ENCODE measurements around the gene DGCR2.
"Not testable (repeated sequence)": the region's sequence is repeated elsewhere in the genome, so short reads cannot be mapped to it uniquely, and the experiment has no call there.

Gene DGCR2

DNA sequence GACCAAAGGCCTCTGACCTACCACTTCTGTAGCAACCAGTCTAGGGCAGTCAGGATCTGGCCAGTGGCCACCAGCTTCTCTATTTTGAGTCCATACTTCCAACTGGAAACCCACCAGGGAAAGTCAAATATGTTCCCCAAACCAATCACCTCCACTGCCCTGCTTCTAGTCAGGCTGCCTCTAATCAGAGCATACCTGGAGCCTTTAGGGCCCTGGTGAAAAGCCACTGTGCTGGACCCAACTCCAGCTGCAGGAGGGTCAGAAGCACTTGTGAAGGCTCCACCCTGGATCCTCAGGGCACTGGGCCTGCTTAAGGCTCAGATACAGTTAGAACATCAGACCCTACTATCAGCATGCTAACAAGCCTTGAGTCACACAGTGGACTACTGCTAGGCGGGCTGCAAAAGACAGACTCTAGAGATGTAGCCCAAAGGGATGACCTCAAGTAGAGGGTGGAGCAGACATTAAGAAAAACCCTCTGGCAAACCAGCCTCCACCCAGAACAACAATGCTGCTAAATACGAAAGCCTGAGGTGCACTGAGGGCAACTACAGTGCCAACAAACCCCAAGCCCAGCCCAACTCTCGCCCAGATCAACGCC lies 69.2 kb downstream of the DGCR2 start:
- Histone ChIP-seq H3K4me1 (ENCODE audit: control insufficient read depth in 1 of 2, insufficient read depth in 2 of 2, low read length in 2 of 2) (no peaks in the 10 kb centered on the region), H3K4me3 (ENCODE audit: low read depth in 1 of 2, low read length in 2 of 2) (no peak overlapping the region), H3K36me3 (ENCODE audit: control insufficient read depth in 1 of 2, insufficient read depth in 2 of 2, low read length in 2 of 2) (peaks cover 37 to 74% of the 10 kb centered on the region in 2 donors), H3K9me3 (ENCODE audit: control insufficient read depth in 1 of 2, low read length in 2 of 2) (no peaks in the 10 kb centered on the region), H3K9ac (ENCODE audit: low read depth in 1 of 2, low read length in 2 of 2) (no peak overlapping the region), H3K27me3 (ENCODE audit: control insufficient read depth in 1 of 2, insufficient read depth in 2 of 2, low read length in 2 of 2) (no peaks in the 10 kb centered on the region), H3K27ac (ENCODE audit: low read depth, low read length) (no peak overlapping the region)

DNA sequence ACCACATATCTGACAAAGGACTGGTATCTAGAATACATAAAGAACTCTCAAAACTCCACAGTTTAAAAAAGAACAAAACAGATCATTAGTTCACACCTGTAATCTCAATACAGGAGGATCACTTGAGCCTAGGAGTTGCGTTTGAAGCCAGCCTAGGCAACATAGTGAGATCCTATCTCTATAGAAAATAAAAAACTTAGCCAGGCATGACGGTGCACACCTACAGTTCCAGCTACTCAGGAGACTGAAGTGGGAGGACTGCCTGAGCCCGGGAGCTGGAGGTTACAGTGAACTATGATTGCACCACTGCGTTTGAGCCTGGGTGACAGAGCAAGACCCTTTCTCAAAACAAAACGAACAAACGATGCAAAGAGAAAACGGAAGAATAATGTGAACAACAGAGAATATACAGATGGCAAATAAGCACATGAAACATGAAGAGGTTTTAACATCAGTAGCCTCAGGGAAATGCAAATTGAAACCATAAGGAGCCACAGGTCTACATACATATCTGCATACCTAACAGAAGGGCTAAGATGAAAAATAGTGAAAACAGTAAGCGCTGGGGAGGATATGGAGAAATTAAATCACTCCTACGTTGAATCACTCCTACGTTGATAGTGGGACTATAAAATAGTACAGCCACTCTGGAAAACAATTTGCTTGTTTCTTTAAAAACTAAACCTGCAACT lies 70.7 kb downstream of the DGCR2 start:
- no peak overlapping the region for H3K4me3 ChIP-seq (ENCODE audit: low read depth in 1 of 2, low read length in 2 of 2)
- H3K27me3 ChIP-seq (ENCODE audit: control insufficient read depth in 1 of 2, insufficient read depth in 2 of 2, low read length in 2 of 2), result no peaks in the 10 kb centered on the region
- H3K27ac ChIP-seq (ENCODE audit: low read depth, low read length), result no peak overlapping the region
- no peaks in the 10 kb centered on the region for H3K4me1 ChIP-seq (ENCODE audit: control insufficient read depth in 1 of 2, insufficient read depth in 2 of 2, low read length in 2 of 2)
- no peaks in the 10 kb centered on the region for H3K9me3 ChIP-seq (ENCODE audit: control insufficient read depth in 1 of 2, low read length in 2 of 2)
- peaks cover 36 to 74% of the 10 kb centered on the region in 2 donors for H3K36me3 ChIP-seq (ENCODE audit: control insufficient read depth in 1 of 2, insufficient read depth in 2 of 2, low read length in 2 of 2)
- no peak overlapping the region for H3K9ac ChIP-seq (ENCODE audit: low read depth in 1 of 2, low read length in 2 of 2)

DNA sequence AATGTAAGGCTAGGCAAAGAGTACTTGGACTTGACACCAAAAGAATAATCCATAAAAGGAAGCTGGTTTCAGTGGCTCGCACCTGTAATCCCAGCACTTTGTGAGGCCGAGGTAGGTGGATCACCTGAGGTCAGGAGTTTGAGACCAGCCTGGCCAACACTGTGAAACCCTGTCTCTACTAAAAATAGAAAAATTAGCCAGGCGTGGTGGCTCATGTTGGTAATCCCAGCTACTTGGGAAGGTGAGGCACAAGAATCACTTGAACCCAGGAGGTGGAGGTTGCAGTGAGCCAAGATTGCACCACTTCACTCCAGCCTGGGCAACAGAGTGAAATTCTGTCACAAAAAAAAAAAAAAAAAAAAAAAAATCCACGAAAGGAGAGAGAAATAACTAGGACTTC lies 71.4 kb downstream of the DGCR2 start:
- H3K36me3 ChIP-seq (ENCODE audit: control insufficient read depth in 1 of 2, insufficient read depth in 2 of 2, low read length in 2 of 2), result peaks cover 39 to 72% of the 10 kb centered on the region in 2 donors
- H3K27ac ChIP-seq (ENCODE audit: low read depth, low read length); H3K9ac ChIP-seq (ENCODE audit: low read depth in 1 of 2, low read length in 2 of 2); H3K9me3 ChIP-seq (ENCODE audit: control insufficient read depth in 1 of 2, low read length in 2 of 2); H3K4me3 ChIP-seq (ENCODE audit: low read depth in 1 of 2, low read length in 2 of 2); H3K4me1 ChIP-seq (ENCODE audit: control insufficient read depth in 1 of 2, insufficient read depth in 2 of 2, low read length in 2 of 2); H3K27me3 ChIP-seq (ENCODE audit: control insufficient read depth in 1 of 2, insufficient read depth in 2 of 2, low read length in 2 of 2): not testable (repeated sequence)

DNA sequence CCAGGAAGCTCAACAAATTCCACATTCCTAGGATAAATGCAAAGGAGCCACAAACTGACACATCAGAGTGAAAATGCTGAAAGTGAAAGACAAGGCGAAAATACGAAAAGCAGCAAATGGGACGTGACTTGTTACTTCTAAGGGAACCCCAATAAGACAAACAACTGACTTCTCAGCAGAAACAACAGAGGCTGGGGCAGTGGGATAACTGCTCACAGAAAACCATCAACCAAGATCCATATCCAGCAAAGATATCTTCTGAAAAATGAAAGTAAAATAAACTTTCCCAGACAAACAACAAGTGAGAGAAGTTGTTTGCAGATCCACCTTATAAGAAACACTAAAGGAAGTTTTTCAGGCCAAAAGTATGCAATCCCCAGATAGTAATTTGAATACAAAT lies 72.1 kb downstream of the DGCR2 start:
- H3K9me3 ChIP-seq (ENCODE audit: control insufficient read depth in 1 of 2, low read length in 2 of 2), result no peaks in the 10 kb centered on the region
- H3K36me3 ChIP-seq (ENCODE audit: control insufficient read depth in 1 of 2, insufficient read depth in 2 of 2, low read length in 2 of 2), result peaks cover 42 to 76% of the 10 kb centered on the region in 2 donors
- H3K27ac ChIP-seq (ENCODE audit: low read depth, low read length), result no peak overlapping the region
- no peaks in the 10 kb centered on the region for H3K4me1 ChIP-seq (ENCODE audit: control insufficient read depth in 1 of 2, insufficient read depth in 2 of 2, low read length in 2 of 2)
- H3K4me3 ChIP-seq (ENCODE audit: low read depth in 1 of 2, low read length in 2 of 2), result no peak overlapping the region
- no peak overlapping the region for H3K9ac ChIP-seq (ENCODE audit: low read depth in 1 of 2, low read length in 2 of 2)
- no peaks in the 10 kb centered on the region for H3K27me3 ChIP-seq (ENCODE audit: control insufficient read depth in 1 of 2, insufficient read depth in 2 of 2, low read length in 2 of 2)

DNA sequence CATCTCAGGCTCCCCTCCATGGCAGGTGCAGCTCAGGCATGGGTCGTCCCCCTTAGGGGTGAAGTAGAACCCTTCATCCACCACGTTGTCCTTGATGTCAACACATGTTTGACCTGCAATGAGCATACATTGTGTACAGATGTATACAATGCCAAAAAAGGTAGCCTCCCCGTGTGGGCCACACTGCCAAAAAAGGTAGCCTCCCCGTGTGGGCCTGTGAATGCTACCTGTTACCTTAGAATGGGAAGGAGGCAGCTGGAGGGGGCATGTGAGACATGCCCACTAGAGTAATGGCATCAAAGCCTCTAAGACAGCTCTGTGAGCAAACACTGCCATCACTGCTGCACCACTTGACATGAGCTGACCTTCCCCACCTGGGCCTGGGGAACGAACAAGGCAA lies 73.7 kb downstream of the DGCR2 start:
- H3K27ac ChIP-seq (ENCODE audit: low read depth, low read length), result no peak overlapping the region
- H3K36me3 ChIP-seq (ENCODE audit: control insufficient read depth in 1 of 2, insufficient read depth in 2 of 2, low read length in 2 of 2), result peaks cover 46 to 82% of the 10 kb centered on the region in 2 donors
- no peak overlapping the region for H3K4me3 ChIP-seq (ENCODE audit: low read depth in 1 of 2, low read length in 2 of 2)
- no peak overlapping the region for H3K9ac ChIP-seq (ENCODE audit: low read depth in 1 of 2, low read length in 2 of 2)
- H3K9me3 ChIP-seq (ENCODE audit: control insufficient read depth in 1 of 2, low read length in 2 of 2), result no peaks in the 10 kb centered on the region
- H3K4me1 ChIP-seq (ENCODE audit: control insufficient read depth in 1 of 2, insufficient read depth in 2 of 2, low read length in 2 of 2), result no peaks in the 10 kb centered on the region
- no peaks in the 10 kb centered on the region for H3K27me3 ChIP-seq (ENCODE audit: control insufficient read depth in 1 of 2, insufficient read depth in 2 of 2, low read length in 2 of 2)

DNA sequence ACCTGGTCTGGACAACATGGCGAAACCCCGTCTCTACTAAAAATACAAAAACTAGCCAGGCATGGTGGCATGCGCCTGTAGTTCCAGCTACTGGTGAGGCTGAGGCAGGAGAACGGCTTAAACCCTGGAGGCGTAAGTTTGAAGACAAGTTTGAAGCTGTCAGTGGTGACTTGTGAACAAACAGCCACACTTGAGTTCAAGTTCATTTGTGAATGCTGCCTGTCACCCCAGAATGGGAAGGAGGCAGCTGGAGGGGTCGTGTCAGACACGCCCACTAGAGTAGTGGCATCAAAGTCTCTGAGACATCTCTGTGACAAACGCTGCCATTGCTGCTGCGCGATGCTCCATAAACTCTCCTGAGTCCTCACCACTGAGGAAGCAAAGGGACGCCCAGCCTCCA lies 74.2 kb downstream of the DGCR2 start:
- Histone ChIP-seq H3K9ac (ENCODE audit: low read depth in 1 of 2, low read length in 2 of 2) (no peak overlapping the region), H3K9me3 (ENCODE audit: control insufficient read depth in 1 of 2, low read length in 2 of 2) (no peaks in the 10 kb centered on the region), H3K36me3 (ENCODE audit: control insufficient read depth in 1 of 2, insufficient read depth in 2 of 2, low read length in 2 of 2) (peaks cover 42 to 82% of the 10 kb centered on the region in 2 donors), H3K27ac (ENCODE audit: low read depth, low read length) (no peak overlapping the region), H3K4me1 (ENCODE audit: control insufficient read depth in 1 of 2, insufficient read depth in 2 of 2, low read length in 2 of 2) (no peaks in the 10 kb centered on the region), H3K4me3 (ENCODE audit: low read depth in 1 of 2, low read length in 2 of 2) (no peak overlapping the region), H3K27me3 (ENCODE audit: control insufficient read depth in 1 of 2, insufficient read depth in 2 of 2, low read length in 2 of 2) (no peaks in the 10 kb centered on the region)

DNA sequence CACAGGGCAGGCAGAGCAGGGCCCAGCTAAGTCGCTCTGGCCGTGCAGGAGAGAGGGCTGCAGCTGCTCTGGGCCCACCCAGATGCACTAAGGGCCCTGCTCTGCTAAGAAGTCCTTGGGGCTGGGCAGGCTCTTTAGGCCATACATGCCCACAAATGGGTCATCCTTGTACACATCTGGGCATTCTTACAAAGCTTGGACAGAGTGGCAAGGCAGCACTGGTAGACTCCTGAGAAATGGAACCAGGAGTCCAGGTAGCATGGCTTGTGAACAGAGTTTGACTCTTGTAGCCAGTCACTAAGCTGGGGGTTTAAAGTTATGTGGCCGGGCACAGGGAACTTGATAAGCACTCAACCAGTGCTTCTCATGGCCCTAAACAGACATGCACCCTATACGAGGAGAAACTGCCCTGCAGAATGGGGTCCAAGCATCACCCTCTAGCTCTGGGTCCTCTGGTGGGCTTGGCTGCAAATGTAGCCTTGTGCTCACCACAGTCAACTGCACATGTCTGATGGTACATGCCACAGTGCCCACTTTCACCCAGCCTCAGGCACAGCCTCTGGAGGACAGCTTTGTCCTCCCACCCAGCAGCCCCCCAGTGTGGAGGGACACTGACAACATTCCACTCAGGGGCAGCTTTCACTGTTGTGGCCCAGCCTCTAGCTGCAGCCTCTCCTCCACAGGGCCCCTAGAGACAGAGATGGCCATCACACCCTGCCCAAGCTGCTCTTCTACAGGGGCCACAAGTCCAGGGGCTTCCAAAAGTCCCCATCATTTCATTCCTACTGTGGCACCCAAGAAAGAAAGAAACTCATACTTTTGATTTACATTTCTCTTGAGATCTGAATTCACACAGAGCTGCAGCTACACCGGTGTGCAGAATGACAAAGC lies 75.2 kb downstream of the DGCR2 start:
- Histone ChIP-seq H3K9ac (ENCODE audit: low read depth in 1 of 2, low read length in 2 of 2) (no peak overlapping the region), H3K4me3 (ENCODE audit: low read depth in 1 of 2, low read length in 2 of 2) (no peak overlapping the region), H3K27me3 (ENCODE audit: control insufficient read depth in 1 of 2, insufficient read depth in 2 of 2, low read length in 2 of 2) (no peaks in the 10 kb centered on the region), H3K9me3 (ENCODE audit: control insufficient read depth in 1 of 2, low read length in 2 of 2) (no peaks in the 10 kb centered on the region), H3K36me3 (ENCODE audit: control insufficient read depth in 1 of 2, insufficient read depth in 2 of 2, low read length in 2 of 2) (peaks cover 42 to 89% of the 10 kb centered on the region in 2 donors), H3K4me1 (ENCODE audit: control insufficient read depth in 1 of 2, insufficient read depth in 2 of 2, low read length in 2 of 2) (no peaks in the 10 kb centered on the region), H3K27ac (ENCODE audit: low read depth, low read length) (no peak overlapping the region)

DNA sequence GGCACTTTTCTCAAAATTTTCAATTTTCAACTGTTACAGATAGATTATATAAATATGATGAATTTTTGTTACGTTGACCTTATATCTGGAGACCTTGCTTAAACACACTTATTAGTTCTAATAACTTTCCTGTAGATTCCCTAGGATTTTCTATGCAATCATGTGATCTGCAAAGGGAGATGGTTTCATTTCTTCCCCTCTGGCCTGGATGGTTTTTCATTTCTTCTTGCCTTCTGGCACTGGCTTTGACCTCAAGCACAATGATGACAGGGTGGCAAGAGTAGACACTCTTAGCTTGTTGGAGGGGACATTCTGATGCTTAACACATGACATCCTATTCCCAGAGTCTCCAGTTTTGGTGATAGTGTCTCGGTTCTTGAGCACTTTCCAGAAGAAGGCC lies 75.9 kb downstream of the DGCR2 start:
- Histone ChIP-seq H3K4me1 (ENCODE audit: control insufficient read depth in 1 of 2, insufficient read depth in 2 of 2, low read length in 2 of 2) (no peaks in the 10 kb centered on the region), H3K36me3 (ENCODE audit: control insufficient read depth in 1 of 2, insufficient read depth in 2 of 2, low read length in 2 of 2) (peaks cover 46 to 89% of the 10 kb centered on the region in 2 donors), H3K9me3 (ENCODE audit: control insufficient read depth in 1 of 2, low read length in 2 of 2) (no peaks in the 10 kb centered on the region), H3K27me3 (ENCODE audit: control insufficient read depth in 1 of 2, insufficient read depth in 2 of 2, low read length in 2 of 2) (no peaks in the 10 kb centered on the region), H3K9ac (ENCODE audit: low read depth in 1 of 2, low read length in 2 of 2) (no peak overlapping the region), H3K4me3 (ENCODE audit: low read depth in 1 of 2, low read length in 2 of 2) (no peak overlapping the region), H3K27ac (ENCODE audit: low read depth, low read length) (no peak overlapping the region)

DNA sequence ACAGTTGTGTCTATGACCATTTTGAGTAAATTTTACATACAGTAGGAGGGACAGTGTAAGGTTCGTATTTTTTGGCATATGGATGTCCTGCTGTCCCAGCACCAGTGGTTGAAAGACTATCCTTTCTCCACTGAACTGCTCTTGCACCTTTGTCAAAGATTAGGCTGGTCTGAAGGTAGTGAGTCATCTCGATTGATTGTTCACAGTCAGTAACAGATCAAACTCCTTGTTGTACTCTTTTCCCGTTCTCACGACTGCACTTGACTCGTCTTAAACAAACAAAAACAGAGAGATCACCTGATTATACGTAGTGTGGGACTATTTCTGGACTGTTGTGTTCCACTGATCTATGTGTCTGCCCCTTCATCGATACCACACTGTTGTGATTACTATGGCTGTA lies 77.1 kb downstream of the DGCR2 start:
- Histone ChIP-seq H3K27me3 (ENCODE audit: control insufficient read depth in 1 of 2, insufficient read depth in 2 of 2, low read length in 2 of 2) (no peaks in the 10 kb centered on the region), H3K36me3 (ENCODE audit: control insufficient read depth in 1 of 2, insufficient read depth in 2 of 2, low read length in 2 of 2) (peaks cover 58 to 93% of the 10 kb centered on the region in 2 donors), H3K4me3 (ENCODE audit: low read depth in 1 of 2, low read length in 2 of 2) (no peak overlapping the region), H3K9me3 (ENCODE audit: control insufficient read depth in 1 of 2, low read length in 2 of 2) (no peaks in the 10 kb centered on the region), H3K4me1 (ENCODE audit: control insufficient read depth in 1 of 2, insufficient read depth in 2 of 2, low read length in 2 of 2) (no peaks in the 10 kb centered on the region), H3K9ac (ENCODE audit: low read depth in 1 of 2, low read length in 2 of 2) (no peak overlapping the region), H3K27ac (ENCODE audit: low read depth, low read length) (no peak overlapping the region)

DNA sequence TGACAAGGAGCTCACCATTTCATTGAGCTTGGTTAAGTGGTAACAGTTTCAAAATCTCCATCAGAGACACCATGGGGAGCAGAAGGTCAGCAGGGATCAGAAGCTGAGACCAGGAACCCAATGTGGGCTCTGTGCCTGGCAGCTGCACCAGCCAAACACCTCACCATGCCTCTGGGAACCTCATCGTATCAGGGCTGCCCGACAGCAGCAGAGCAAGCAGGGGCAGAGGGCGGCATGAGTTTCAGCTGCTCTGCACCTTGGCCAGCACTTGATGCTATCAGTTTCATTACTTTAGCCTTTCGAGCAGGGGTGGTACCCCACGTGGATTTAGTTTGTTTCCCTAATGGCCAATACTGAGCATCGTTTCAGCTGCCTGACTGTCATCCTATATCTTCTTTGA lies 77.8 kb downstream of the DGCR2 start:
- peaks cover 63 to 97% of the 10 kb centered on the region in 2 donors for H3K36me3 ChIP-seq (ENCODE audit: control insufficient read depth in 1 of 2, insufficient read depth in 2 of 2, low read length in 2 of 2)
- H3K27me3 ChIP-seq (ENCODE audit: control insufficient read depth in 1 of 2, insufficient read depth in 2 of 2, low read length in 2 of 2), result no peaks in the 10 kb centered on the region

More for the DNA sequence above, 77.8 kb downstream of the DGCR2 start:
- Histone ChIP-seq H3K27ac (ENCODE audit: low read depth, low read length) (no peak overlapping the region), H3K4me3 (ENCODE audit: low read depth in 1 of 2, low read length in 2 of 2) (no peak overlapping the region), H3K4me1 (ENCODE audit: control insufficient read depth in 1 of 2, insufficient read depth in 2 of 2, low read length in 2 of 2) (no peaks in the 10 kb centered on the region), H3K9me3 (ENCODE audit: control insufficient read depth in 1 of 2, low read length in 2 of 2) (no peaks in the 10 kb centered on the region), H3K9ac (ENCODE audit: low read depth in 1 of 2, low read length in 2 of 2) (no peak overlapping the region)

All from duodenal mucosa (tissue), 2 donors.